Dedifferentiated amniotic fluid mesenchymal stem cell (primary cell): ENCODE measurements around the gene CCT6A.
A peak's percentile ranks its signal among the peaks of the same experiment; 100 is the strongest.
"Not testable (repeated sequence)": the region's sequence is repeated elsewhere in the genome, so short reads cannot be mapped to it uniquely, and the experiment has no call there.

Experiments
- DNase-seq: peaks from one replicate; pipeline ENCODE4 v3.0.0-alpha.2; 2016; ENCODE audit errors: extremely low spot score

Gene CCT6A

DNA sequence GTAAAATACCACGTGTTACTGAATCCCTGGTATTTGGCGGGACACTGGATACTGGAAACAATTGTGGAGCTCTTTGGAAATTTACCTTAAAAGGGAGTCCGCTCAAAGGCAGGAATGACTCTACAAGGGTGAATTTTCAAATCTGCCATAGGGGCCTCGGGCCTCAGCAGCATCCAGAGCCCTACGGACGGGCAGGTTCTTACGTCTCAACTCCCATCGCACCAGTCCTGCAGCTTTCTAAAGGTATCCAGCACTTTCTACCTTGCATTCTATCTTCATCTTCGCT lies 569 bp upstream of the CCT6A start:
- DNase-seq = no peak

- no peak for DNase-seq
Measured at GRCh38 chr7:56053379-56053778, 1.8 kb downstream of the CCT6A start.

GRCh38 chr7:56053993-56054392 lies 2.4 kb downstream of the CCT6A start:
- DNase-seq = no peak

DNA sequence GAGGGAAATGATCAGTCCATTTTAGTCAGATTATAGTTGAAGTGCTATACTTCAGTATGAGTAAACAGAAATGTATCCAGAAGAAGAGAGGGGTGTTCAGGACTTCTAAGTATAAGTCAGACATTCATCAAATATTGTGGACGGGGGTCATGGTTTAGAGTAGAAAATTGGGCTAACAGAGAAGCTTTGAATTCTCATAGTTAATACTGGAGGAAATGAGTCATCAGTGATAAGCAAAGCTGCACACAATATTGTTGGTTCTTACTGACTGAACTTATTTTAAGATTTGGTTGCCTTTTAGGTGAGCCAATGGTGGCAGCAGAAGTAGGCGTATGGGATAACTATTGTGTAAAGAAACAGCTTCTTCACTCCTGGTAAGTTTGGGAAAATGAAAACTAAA lies 10.8 kb downstream of the CCT6A start:
- DNase-seq = no peak

- no peak for DNase-seq
Measured at GRCh38 chr7:56063500-56063881, 11.9 kb downstream of the CCT6A start.

DNA sequence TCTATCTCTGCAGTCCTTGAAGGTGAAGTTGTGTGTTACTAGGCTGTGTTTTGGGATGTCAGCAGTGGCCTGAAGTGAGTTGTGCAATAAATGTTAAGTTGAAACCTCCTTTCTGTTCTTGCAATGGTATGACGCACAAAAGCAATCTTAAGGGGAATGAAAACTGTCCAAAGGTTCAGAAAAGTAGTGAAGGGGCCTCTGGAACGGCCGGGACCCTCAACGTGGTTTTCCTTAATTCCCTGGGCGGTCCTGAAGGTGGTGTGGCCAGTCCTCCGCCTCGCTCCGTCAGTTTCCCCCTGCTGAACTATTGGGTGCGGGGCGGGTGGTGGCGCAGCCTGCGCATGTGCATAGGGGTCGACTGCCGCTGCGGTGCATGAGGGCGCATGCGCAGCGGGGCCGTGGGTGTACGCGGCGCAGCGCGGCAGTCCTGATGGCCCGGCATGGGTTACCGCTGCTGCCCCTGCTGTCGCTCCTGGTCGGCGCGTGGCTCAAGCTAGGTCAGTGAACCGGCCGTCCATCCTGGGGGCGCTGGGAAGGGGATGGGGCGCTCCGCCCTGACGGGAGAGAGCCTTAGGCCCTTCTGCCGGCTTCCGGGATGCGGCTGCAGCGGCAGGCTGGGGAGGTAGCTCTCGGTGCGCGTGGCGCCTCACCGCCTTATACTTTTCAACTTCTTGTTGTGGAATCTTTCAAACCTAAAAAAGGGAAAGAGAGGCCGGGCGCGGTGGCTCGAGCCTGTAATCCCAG lies 12.5 kb downstream of the CCT6A start, which contains the start of gene SUMF2:
Gene SUMF2 (plus strand): TSS at position 405 of the 744 bp plus-strand sequence. CDS start 26 bp downstream, at position 431.
- peak; percentile 84 for DNase-seq

DNA sequence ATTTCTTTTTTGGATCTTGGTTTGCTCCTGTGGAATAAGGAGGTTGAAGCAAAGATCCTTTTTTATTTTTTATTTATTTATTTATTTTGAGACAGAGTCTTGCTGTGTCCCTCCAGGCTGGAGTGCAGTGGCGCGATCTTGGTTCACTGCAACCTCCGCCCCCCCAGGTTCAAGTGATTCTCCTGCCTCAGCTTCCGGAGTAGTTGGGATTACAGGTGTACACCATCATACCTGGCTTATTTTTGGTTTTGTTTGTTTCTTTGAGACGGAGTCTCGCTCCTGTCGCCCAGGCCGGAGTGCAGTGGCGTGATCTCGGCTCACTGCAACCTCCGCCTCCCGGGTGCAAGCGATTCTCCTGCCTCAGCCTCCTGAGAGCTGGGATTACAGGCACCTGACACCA lies 14.8 kb downstream of the CCT6A start:
- not testable (repeated sequence) for DNase-seq

DNA sequence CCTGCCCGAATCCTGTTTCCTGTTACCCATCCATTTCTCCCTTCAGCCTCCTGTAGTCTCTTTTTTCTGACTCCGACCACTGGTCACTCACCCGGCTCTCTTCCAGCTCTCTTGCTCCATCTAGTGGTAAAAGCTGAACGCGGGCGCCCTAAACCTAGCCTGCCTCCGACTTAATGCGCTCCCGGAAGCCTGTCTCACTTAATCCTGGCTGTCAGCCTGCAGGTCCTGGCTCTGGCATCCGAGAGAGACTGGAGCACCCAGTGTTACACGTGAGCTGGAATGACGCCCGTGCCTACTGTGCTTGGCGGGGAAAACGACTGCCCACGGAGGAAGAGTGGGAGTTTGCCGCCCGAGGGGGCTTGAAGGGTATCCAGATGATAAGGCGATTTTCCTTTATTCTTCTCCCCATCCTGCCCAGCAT lies 22.8 kb downstream of the CCT6A start:
- peak; percentile 83 for DNase-seq

- DNase-seq = no peak
Measured at GRCh38 chr7:56077681-56078080, 26.1 kb downstream of the CCT6A start.

DNA sequence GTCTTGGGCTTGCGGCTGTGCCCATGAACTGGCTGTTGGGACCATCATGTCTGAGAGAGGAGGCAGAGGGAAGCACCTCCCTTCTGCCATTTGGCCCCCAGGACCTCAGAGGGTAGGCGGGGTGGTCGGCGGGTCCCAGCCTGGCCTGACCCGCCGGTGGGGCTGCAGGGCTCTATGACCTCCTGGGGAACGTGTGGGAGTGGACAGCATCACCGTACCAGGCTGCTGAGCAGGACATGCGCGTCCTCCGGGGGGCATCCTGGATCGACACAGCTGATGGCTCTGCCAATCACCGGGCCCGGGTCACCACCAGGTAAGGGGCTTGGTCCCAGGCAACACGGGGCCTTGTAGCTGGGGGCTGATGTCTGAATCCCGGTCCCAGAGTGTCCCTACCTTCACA lies 26.6 kb downstream of the CCT6A start:
- no peak for DNase-seq

- peak; percentile 60 for DNase-seq
Measured at GRCh38 chr7:56079450-56080185, 28.1 kb downstream of the CCT6A start.

- not testable (repeated sequence) for DNase-seq
Measured at GRCh38 chr7:56080726-56081435, 29.3 kb downstream of the CCT6A start.

DNA sequence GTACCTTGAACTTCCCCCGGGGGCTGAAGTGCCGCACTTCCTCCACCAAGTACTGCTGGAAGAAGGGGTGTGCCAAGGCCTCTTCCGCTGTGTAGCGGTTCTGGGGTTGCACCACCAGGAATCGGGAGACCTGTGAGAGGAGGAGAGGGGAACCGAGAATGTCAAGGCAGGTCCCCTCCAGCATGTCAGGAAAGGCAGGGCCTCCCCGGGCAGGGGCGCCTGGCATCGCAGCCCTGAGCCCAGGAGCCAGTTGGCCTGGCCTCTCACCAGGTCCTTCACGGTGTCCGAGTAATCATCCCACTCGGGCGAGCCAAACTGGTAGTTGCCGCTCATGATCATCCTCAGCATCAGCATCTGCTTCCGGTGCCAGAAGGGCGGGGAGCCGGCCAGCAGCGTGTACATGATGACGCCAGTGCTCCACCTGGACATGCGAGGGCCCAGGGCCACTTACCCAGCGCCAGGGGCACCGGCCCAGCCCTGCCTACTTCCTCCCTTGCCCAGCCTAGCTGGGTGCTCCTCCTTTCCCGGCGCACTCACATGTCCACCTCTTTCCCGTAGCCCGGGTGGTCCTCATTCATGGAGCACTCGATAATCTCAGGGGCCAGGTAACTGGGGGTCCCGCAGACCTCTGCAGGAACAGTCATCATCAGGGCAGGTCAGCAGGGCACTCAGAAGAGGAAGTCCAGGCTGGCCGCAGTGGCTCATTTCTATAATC lies 30.2 kb downstream of the CCT6A start:
- DNase-seq = no peak

- DNase-seq = no peak
Measured at GRCh38 chr7:56083150-56083785, 31.7 kb downstream of the CCT6A start.

GRCh38 chr7:56086761-56087160 lies 35.2 kb downstream of the CCT6A start:
- DNase-seq = no peak

DNA sequence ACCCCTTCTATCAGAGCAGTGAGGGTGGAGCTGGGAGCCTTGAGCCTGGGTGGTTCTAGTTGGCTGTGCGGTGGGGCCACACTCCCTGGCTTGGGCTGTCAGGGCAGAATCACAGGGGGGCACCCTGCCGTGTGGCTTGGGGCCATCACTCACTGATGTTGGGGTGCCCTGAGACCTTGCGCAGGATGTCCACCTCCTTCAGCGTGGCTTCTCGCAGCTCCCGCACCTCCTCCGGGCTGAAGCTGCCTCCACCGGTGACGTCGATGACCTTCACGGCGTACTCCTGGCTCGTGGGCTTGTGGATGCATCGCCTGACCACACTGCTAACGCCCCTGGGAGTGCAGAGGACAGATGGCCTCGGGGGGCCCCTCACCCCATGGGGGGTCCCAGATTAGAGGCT lies 35.9 kb downstream of the CCT6A start:
- no peak for DNase-seq

- peak; percentile 55 for DNase-seq
Measured at GRCh38 chr7:56091591-56091990, 40.0 kb downstream of the CCT6A start.

GRCh38 chr7:56092388-56092787 lies 40.8 kb downstream of the CCT6A start:
- DNase-seq = not testable (repeated sequence)

DNA sequence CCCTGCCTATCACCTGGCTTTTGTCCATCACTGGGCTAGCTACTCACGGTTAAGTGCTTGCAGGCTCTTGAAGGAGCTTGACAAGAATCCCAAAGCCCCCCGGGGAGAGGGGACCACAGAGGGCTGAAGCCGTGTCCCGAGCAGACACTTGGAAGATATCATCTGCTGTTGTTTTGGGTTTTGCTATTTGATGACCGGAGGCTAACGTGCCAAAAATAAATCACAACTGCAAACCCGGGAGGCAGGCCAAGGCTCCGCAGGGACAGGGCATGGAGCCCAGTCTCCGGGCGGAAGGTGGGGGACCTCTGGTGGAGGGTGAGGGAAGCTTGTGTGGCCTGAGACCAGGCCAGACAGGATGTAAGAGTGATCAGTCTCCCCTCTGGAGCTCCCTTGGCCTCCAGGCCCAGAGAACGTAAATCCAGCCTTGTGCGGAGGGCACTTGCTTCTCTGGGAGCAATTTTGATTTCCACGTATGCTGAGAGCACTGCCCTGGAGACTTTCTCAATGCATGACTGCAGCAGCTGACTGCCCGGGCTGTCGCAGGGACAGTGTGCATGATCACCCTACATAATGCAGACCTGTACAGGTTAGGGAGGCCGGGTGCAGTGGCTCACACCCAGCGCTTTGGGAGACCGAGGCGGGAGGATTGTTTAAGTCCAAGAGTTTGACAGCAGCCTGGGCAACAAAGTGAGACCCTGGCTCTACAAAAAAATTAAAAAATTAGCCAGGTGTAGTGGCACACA lies 41.4 kb downstream of the CCT6A start, which contains the start of gene PHKG1:
Gene PHKG1 (minus strand): TSS at position 164 of the 743 bp plus-strand sequence. CDS start 4,011 bp downstream, outside the sequence.
- peak; percentile 70 for DNase-seq

GRCh38 chr7:56097700-56098099 lies 46.1 kb downstream of the CCT6A start:
- peak; percentile 86 for DNase-seq
